ENCODE data around the gene MEIOSIN. TPM values are rescaled to one million over a fixed set of nuclear protein-coding genes. Genes with fewer than 3 reads are reported as not detected.

MEIOSIN gene
- total and polyA plus RNA-seq, 2 of the 13 experiments (the other 11 are each of a cell fraction or from before 2014, with no cell fraction given): not detected

DNA sequence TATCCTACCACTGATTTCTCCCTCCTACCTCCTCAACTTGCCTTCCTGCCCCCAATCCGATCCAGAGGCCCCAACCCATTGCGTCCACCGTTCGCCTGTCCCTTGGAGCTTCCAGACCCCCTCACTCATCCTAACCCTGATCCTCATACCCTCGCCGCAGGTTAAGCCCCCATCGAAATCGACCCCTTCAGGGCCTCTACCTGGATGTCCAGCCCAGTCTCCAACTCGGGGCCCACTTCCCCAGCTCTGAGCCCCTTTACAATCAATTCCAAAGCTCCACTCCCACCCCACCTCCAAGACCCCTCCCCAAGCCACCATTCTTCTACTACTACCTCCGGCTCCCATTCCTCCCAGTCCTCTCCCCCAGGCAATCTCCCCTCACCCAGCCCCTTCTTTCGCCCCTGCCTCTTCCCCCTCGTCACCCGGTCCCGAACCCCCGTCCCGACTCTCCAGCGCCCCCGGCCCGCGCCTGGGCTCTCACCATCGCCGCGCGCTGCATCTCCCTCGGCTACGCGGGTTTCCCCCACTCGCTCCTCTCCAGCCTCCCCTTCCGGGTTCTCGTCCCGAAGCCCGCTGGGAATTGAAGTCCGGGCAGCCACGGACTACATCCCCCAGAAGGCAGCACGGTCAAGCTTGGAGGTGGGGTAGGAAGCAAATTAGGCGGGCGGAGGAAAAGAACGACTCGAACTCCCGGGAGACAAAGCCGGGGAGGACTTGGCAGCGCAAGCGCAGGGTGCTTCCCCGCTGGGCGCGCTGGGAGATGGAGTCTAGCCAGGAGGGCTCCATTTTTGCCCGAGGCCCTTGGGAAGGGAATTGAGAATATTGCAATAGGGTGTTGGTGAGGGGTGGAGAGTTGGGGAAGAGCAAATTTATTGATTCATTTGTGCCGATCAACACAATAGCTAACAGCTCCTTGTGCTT is 2.6 kb upstream of the MEIOSIN start, which contains the start of gene FBXO46 (continued):
- TF ChIP-seq ZBTB10 (CRISPR knock-in tag; IDR thresholded peaks at IDR 0.05; ENCODE audit: borderline replicate concordance): no peak
- no peak for TF ChIP-seq ZNF234 (CRISPR knock-in tag; conservative IDR thresholded peaks at IDR 0.05)
- no peak for TF ChIP-seq ZNF543 (CRISPR knock-in tag; IDR thresholded peaks at IDR 0.05)
- no peak for TF ChIP-seq NPAS2 (CRISPR knock-in tag; IDR thresholded peaks at IDR 0.05; ENCODE audit: borderline replicate concordance)
- TF ChIP-seq FOXP4 (CRISPR knock-in tag; IDR thresholded peaks at IDR 0.05): no peak
- TF ChIP-seq ARNT (IDR thresholded peaks at IDR 0.05): no peak
- TF ChIP-seq ZNF383 (CRISPR knock-in tag; IDR thresholded peaks at IDR 0.05; ENCODE audit: borderline replicate concordance): no peak
- TF ChIP-seq TFAP4 (IDR thresholded peaks at IDR 0.05; ENCODE audit: borderline replicate concordance, low read depth): peak; percentile 45; the same call in 1 of the 2 replicates
- peak; percentile 85; the same call in 1 of the 2 replicates for TF ChIP-seq ZNF556 (CRISPR knock-in tag; IDR thresholded peaks at IDR 0.05; ENCODE audit: borderline replicate concordance)
- TF ChIP-seq SIX4 (CRISPR knock-in tag; IDR thresholded peaks at IDR 0.05): no peak
- TF ChIP-seq ZNF562 (CRISPR knock-in tag; IDR thresholded peaks at IDR 0.05; ENCODE audit: borderline replicate concordance): no peak
- no peak for TF ChIP-seq IRX3 (CRISPR knock-in tag; IDR thresholded peaks at IDR 0.05; ENCODE audit: borderline replicate concordance, low read depth)
- no peak; the same call in 1 of the 2 replicates for TF ChIP-seq ZNF263 (CRISPR knock-in tag; IDR thresholded peaks at IDR 0.05)
- no peak for TF ChIP-seq HDAC2 (CRISPR knock-in tag; IDR thresholded peaks at IDR 0.05)
- TF ChIP-seq, protein P1, sequence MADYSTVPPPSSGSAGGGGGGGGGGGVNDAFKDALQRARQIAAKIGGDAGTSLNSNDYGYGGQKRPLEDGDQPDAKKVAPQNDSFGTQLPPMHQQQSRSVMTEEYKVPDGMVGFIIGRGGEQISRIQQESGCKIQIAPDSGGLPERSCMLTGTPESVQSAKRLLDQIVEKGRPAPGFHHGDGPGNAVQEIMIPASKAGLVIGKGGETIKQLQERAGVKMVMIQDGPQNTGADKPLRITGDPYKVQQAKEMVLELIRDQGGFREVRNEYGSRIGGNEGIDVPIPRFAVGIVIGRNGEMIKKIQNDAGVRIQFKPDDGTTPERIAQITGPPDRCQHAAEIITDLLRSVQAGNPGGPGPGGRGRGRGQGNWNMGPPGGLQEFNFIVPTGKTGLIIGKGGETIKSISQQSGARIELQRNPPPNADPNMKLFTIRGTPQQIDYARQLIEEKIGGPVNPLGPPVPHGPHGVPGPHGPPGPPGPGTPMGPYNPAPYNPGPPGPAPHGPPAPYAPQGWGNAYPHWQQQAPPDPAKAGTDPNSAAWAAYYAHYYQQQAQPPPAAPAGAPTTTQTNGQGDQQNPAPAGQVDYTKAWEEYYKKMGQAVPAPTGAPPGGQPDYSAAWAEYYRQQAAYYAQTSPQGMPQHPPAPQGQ (CRISPR knock-in tag; IDR thresholded peaks at IDR 0.05; ENCODE audit: borderline replicate concordance): no peak
- TF ChIP-seq EEA1 (CRISPR knock-in tag; IDR thresholded peaks at IDR 0.05; ENCODE audit: borderline replicate concordance): no peak
- peak; percentile 48; the same call in 1 of the 2 replicates for TF ChIP-seq MED1 (CRISPR knock-in tag; IDR thresholded peaks at IDR 0.05)
- peak; percentile 83 for TF ChIP-seq POGK (CRISPR knock-in tag; conservative IDR thresholded peaks at IDR 0.05)

Data from HepG2 (cell line).